HUES48 (cell line): Measurements from ENCODE around the gene APOBEC3H.

ENCODE experiments used
- H3K27ac ChIP-seq: one replicate; pipeline ENCODE4 v1.7.0; 2013; ENCODE audit warnings: low read depth, low read length, inconsistent platforms
- H3K27me3 ChIP-seq: 2 replicates; pipeline ENCODE4 v1.6.1; 2013; ENCODE audit warnings: mild to moderate bottlenecking, low read length; ENCODE audit not compliant: control insufficient read depth, insufficient read depth
- H3K36me3 ChIP-seq: 2 replicates; pipeline ENCODE4 v1.6.1; 2013; ENCODE audit warnings: low read length; ENCODE audit not compliant: control insufficient read depth, insufficient read depth
- H3K4me1 ChIP-seq: 2 replicates; pipeline ENCODE4 v1.6.1; 2013; ENCODE audit warnings: mild to moderate bottlenecking, low read length; ENCODE audit not compliant: control insufficient read depth, insufficient read depth
- H3K4me3 ChIP-seq: 2 replicates; pipeline ENCODE4 v1.5.1; 2013; ENCODE audit warnings: mild to moderate bottlenecking, low read depth, low read length
- H3K9ac ChIP-seq: 2 replicates; pipeline ENCODE4 v1.6.1; 2013; ENCODE audit warnings: mild to moderate bottlenecking, low read depth, low read length, moderate library complexity
- H3K9me3 ChIP-seq: 2 replicates; pipeline ENCODE4 v1.6.1; 2013; ENCODE audit warnings: low read length; ENCODE audit not compliant: control insufficient read depth, insufficient read depth

The APOBEC3H gene

DNA sequence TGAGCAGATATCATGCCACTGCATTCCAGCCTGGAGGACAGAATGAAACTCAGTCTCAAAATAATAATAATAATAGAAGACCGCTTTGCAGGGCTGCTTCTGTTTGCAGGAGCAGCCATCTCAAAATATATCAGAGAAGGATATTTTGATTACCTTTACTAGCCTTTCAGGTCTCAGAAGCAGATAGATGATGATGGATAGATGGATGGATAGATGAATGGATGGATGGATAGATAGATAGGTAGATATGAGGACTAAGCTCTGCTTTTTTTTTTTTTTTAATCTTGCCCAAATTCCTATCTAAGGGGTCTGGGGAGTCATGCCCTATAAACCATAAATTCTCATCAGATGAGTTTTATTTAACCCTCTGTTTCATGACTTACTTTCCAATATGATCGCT is 18.5 kb downstream of the APOBEC3H start:
- Histone ChIP-seq H3K9ac (no peak overlapping the region), H3K4me3 (peak overlapping the region; percentile 7; the same call in 1 of the 2 replicates)

GRCh38 chr22:39115977-39116621 is 19.1 kb downstream of the APOBEC3H start:
- no peak overlapping the region for H3K4me3 ChIP-seq
- no peak overlapping the region for H3K27ac ChIP-seq
- H3K4me1 ChIP-seq, result peaks cover 28% of the 10 kb centered on the region
- no peak overlapping the region for H3K9ac ChIP-seq
- H3K36me3 ChIP-seq, result no peaks in the 10 kb centered on the region
- H3K9me3 ChIP-seq, result no peaks in the 10 kb centered on the region
- H3K27me3 ChIP-seq, result peaks cover 19% of the 10 kb centered on the region; the same call in 1 of the 2 replicates

More for the DNA sequence above, 18.5 kb downstream of the APOBEC3H start:
- Histone ChIP-seq H3K9me3 (no peaks in the 10 kb centered on the region), H3K27ac (no peak overlapping the region), H3K27me3 (peaks cover 19% of the 10 kb centered on the region; the same call in 1 of the 2 replicates), H3K4me1 (peaks cover 34% of the 10 kb centered on the region), H3K36me3 (no peaks in the 10 kb centered on the region)

- H3K9ac ChIP-seq, result no peak overlapping the region
- no peaks in the 10 kb centered on the region for H3K36me3 ChIP-seq
- no peak overlapping the region for H3K4me3 ChIP-seq
- H3K27ac ChIP-seq, result no peak overlapping the region
- H3K4me1 ChIP-seq, result peaks cover 26% of the 10 kb centered on the region
- peaks cover 19% of the 10 kb centered on the region; the same call in 1 of the 2 replicates for H3K27me3 ChIP-seq
- no peaks in the 10 kb centered on the region for H3K9me3 ChIP-seq
Measured at GRCh38 chr22:39117585-39118191, 20.6 kb downstream of the APOBEC3H start.

- Histone ChIP-seq H3K27ac (no peak overlapping the region), H3K4me1 (peaks cover 4% of the 10 kb centered on the region), H3K36me3 (no peaks in the 10 kb centered on the region), H3K9me3 (no peaks in the 10 kb centered on the region), H3K27me3 (peaks cover 6% of the 10 kb centered on the region; the same call in 1 of the 2 replicates), H3K4me3 (no peak overlapping the region), H3K9ac (no peak overlapping the region)
Measured at GRCh38 chr22:39120983-39121382, 23.9 kb downstream of the APOBEC3H start.

DNA sequence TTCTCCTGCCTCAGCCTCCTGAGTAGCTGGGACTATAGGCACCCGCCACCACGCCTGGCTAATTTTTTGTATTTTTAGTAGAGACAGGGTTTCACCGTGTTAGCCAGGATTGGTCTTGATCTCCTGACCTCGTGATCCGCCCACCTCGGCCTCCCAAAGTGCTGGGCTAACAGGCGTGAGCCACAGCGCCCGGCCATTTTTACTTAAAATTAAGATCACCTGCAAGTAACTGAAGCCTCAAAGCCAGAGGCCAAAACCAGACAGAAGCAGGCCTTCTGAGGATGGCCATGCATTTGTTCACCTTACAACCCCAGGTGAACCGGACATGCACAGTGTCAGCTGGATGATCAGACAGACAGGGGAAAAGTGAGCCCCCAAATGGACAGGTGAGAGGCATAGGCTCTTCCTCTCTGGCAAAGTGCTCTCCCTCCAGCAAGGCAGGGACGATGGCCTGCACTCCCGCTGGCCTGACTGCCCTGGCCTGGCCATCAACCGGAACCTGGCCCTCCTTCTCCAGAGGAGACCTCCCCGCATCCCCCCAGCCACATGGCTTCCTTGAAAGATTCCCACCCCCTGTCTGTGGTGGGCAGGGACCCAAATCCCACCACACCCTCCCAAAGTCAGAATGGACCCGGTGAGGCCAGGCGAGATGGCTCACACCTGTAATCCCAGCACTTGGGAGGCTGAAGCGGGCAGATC is 25.9 kb downstream of the APOBEC3H start:
- H3K36me3 ChIP-seq, result no peaks in the 10 kb centered on the region
- no peak overlapping the region for H3K9ac ChIP-seq
- no peak overlapping the region for H3K4me3 ChIP-seq
- H3K9me3 ChIP-seq, result no peaks in the 10 kb centered on the region
- no peaks in the 10 kb centered on the region for H3K27me3 ChIP-seq
- H3K4me1 ChIP-seq, result peaks cover 3% of the 10 kb centered on the region; the same call in 1 of the 2 replicates
- H3K27ac ChIP-seq, result no peak overlapping the region

DNA sequence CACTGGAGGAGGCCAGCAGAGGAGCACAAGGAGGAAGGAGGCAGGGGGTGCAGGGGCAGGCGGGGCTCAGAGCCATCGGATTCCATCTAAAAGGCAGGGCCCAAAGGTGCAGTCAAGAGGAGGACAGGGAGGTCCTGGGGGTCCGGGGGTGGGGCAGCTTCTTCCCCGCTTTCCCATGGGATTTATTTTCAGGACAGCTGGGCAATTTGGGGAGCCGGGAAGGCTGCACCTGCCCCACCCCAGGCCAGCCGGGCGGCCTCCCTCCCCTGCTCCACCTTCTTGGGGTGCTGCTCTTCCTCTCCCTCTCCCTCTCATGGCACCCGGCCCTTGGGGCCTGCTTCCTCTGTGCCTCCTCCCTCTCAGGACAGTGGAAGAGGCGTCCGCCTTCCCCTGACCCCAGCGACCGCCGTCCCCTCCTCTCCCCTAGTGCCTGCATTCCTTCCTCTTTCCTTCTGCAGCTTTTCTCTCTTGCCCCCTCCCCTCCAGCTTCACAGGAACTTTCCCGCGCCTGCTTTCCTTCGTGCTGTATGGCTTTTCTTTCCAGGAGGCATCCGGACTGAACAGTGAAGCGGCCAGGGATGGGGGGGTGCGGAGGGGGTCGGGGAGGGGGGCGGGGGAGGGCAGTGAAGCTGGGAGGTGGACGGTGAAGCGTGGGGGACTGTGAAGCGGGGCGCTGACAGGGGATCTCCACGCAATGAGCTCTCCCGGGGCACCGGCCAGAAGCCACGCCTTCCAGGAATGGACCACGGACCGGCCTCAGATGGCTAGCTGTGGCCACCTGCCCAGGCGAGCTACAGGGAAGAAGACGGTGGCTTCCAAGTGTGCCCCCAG is 26.9 kb downstream of the APOBEC3H start:
- no peak overlapping the region for H3K9ac ChIP-seq
- H3K9me3 ChIP-seq, result no peaks in the 10 kb centered on the region
- H3K27me3 ChIP-seq, result no peaks in the 10 kb centered on the region
- no peak overlapping the region for H3K4me3 ChIP-seq
- H3K36me3 ChIP-seq, result no peaks in the 10 kb centered on the region
- peaks cover 3% of the 10 kb centered on the region; the same call in 1 of the 2 replicates for H3K4me1 ChIP-seq
- no peak overlapping the region for H3K27ac ChIP-seq

DNA sequence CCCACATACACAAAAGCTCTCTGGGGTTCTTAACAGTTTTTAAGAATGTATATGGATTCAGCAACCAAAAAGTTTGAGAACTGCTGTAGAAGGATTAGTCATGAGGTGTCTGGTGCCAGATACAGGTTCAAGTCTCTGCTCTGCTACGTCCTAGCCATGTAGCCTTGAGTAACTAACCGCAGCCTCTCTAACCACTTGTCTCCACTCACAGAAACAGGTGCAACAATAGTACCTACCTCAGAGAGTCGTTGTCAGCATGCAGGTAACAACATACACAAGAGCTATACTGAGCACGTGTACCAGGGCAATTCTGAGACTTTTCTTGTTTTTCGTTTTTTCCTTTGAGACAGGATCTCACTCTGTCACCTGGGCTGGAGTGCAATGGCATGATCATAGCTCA is 28.6 kb downstream of the APOBEC3H start:
- no peaks in the 10 kb centered on the region for H3K36me3 ChIP-seq
- no peak overlapping the region for H3K27ac ChIP-seq
- H3K9me3 ChIP-seq, result no peaks in the 10 kb centered on the region
- H3K4me3 ChIP-seq, result no peak overlapping the region
- H3K9ac ChIP-seq, result no peak overlapping the region
- H3K4me1 ChIP-seq, result peaks cover 5% of the 10 kb centered on the region
- no peaks in the 10 kb centered on the region for H3K27me3 ChIP-seq

GRCh38 chr22:39128508-39128907 is 31.5 kb downstream of the APOBEC3H start:
- Histone ChIP-seq H3K27ac (no peak overlapping the region), H3K4me3 (no peak overlapping the region), H3K36me3 (no peaks in the 10 kb centered on the region), H3K4me1 (peaks cover 16% of the 10 kb centered on the region), H3K9ac (no peak overlapping the region), H3K9me3 (no peaks in the 10 kb centered on the region), H3K27me3 (no peaks in the 10 kb centered on the region)

DNA sequence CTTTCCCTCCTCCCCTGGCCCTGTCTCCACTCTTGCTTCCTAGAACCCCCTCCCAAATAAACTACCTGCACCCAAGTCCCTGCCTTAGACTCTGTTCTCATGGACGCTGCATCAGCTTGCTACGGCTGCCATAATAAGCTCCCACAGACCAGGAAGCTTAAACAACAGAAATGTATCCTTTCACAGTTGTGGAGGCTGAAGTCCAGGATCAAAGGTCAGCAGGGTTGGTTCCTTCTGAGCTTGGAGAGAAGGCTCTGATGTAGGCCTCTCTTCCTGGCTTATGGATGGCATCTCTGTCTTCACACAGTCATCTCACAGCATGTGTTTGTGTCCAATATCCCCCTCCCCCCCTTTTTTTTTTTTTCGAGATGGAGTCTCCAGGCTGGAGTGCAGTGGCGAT is 32.0 kb downstream of the APOBEC3H start:
- Histone ChIP-seq H3K27ac (no peak overlapping the region), H3K4me3 (no peak overlapping the region), H3K27me3 (no peaks in the 10 kb centered on the region), H3K4me1 (peaks cover 16% of the 10 kb centered on the region), H3K9ac (no peak overlapping the region), H3K9me3 (no peaks in the 10 kb centered on the region), H3K36me3 (no peaks in the 10 kb centered on the region)

DNA sequence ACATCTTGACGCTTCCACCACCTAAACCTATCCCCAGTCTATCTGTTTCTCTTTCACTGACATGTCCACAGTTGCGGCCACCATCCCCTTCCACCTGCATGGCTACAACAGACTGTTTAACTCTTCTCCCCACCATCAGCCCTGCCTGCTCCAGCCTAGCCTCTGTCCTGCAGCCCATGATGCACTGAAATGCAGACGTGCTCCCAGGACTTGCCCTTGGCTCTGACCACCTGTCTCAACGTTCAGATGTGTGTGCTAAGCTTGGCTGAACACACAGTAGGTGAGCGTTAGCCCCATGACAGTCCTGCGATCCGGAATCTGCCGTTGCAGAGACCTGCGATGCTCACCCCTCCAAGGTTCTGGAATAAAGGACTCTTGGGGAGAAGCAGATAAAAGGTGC is 32.7 kb downstream of the APOBEC3H start:
- no peaks in the 10 kb centered on the region for H3K27me3 ChIP-seq

More for the DNA sequence above, 32.7 kb downstream of the APOBEC3H start:
- Histone ChIP-seq H3K4me3 (no peak overlapping the region), H3K4me1 (peaks cover 12% of the 10 kb centered on the region), H3K27ac (no peak overlapping the region), H3K36me3 (no peaks in the 10 kb centered on the region), H3K9me3 (no peaks in the 10 kb centered on the region), H3K9ac (no peak overlapping the region)
